HEK293 (cell line): ENCODE measurements around the gene DST.

ENCODE experiments used
- ZNF239 ChIP-seq: fragments of 450-650 bp; formaldehyde crosslinking; IDR thresholded peaks from 2 replicates; pipeline ENCODE4 v1.5.1; 2016; ENCODE audit warnings: missing biosample characterization, missing genetic modification characterization
- ZNF24 ChIP-seq: fragments of 450-650 bp; formaldehyde crosslinking; IDR thresholded peaks from 2 replicates; pipeline ENCODE4 v1.5.1; 2016; ENCODE audit warnings: missing biosample characterization, missing genetic modification characterization
- TF ChIP-seq, protein P1 (sequence below): fragments of 450-650 bp; formaldehyde crosslinking; IDR thresholded peaks from 2 replicates; pipeline ENCODE4 v1.5.1; 2016; ENCODE audit warnings: missing biosample characterization, missing genetic modification characterization

DNA sequence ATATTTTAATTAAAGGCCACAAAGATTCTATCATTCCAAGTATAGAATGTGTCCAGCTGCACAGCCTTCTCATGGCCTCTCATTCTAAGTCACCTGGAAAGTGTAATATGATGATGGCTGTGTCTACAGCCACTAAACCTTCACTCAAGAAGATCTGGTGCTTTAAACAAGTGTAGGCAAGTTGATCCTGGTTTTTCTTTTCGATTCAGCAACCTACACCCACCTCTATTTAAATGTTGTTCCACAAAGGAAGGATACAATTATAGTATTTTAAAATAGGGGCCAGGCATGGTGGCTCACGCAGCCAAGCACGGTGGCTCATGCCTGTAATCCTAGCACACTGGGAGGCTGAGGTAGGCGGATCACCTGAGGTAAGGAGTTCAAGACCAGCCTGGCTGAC lies 25.5 kb upstream of the DST start:
- TF ChIP-seq ZNF239 (tag by site-specific recombination), result no peak
- no peak for TF ChIP-seq ZNF24
- TF ChIP-seq, protein P1, sequence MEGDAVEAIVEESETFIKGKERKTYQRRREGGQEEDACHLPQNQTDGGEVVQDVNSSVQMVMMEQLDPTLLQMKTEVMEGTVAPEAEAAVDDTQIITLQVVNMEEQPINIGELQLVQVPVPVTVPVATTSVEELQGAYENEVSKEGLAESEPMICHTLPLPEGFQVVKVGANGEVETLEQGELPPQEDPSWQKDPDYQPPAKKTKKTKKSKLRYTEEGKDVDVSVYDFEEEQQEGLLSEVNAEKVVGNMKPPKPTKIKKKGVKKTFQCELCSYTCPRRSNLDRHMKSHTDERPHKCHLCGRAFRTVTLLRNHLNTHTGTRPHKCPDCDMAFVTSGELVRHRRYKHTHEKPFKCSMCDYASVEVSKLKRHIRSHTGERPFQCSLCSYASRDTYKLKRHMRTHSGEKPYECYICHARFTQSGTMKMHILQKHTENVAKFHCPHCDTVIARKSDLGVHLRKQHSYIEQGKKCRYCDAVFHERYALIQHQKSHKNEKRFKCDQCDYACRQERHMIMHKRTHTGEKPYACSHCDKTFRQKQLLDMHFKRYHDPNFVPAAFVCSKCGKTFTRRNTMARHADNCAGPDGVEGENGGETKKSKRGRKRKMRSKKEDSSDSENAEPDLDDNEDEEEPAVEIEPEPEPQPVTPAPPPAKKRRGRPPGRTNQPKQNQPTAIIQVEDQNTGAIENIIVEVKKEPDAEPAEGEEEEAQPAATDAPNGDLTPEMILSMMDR (tag by site-specific recombination), result no peak
